ENCODE data around the gene TDP2. TPM values are rescaled to one million over a fixed set of nuclear protein-coding genes. Genes with fewer than 3 reads are reported as not detected.

Gene TDP2
- total and polyA plus RNA-seq, 9 of the 15 experiments (the other 6 are each of a cell fraction or from before 2014, with no cell fraction given), result 27.7 to 60.1 (median 31.8) TPM

DNA sequence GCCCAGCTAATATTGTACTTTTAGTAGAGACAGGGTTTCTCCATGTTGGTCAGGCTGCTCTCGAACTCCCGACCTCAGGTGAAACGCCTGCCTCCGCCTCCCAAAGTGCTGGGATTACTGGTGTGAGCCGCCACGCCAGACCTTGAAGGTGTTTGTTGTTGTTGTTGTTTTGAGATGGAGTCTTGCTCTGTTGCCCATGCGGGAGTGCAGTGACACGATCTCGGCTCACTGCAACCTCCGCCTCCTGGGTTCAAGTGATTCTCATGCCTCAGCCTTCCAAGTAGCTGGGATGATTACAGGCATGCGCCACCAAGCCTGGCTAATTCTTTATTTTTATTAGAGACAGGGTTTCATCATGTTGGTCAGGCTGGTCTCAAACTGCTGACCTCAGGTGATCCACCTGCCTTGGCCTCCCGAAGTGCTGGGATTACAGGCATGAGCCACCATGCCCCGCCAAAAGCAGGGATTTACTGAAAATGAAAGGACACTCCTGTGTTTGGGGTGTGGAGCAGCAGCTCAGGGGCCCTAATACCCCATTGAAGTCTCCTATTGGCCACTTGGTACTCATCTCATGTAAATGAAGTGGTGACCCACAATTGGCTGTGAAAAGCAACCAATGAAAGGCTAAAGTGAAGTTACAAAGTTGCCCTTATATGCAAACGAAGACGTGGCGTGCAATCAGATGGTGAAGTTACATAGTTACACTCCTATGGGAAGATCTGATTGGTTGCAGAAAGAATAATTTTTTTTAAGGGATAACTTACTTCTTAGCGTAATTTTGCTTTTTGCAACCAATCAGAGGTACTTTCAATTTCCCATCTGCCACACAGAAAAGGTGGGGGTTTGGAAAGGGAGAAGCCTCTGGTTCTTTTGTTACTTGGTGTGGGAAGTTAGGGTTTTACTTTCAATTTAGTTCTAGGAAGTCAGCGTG lies 1.6 kb upstream of the TDP2 start (continued):
- TF ChIP-seq, protein P1, sequence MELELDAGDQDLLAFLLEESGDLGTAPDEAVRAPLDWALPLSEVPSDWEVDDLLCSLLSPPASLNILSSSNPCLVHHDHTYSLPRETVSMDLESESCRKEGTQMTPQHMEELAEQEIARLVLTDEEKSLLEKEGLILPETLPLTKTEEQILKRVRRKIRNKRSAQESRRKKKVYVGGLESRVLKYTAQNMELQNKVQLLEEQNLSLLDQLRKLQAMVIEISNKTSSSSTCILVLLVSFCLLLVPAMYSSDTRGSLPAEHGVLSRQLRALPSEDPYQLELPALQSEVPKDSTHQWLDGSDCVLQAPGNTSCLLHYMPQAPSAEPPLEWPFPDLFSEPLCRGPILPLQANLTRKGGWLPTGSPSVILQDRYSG (tag; conservative IDR thresholded peaks at IDR 0.05; ENCODE audit: low read depth), result peak; percentile 78; the same call in 1 of the 2 replicates
- TF ChIP-seq GABPA (tag; conservative IDR thresholded peaks at IDR 0.05; ENCODE audit: low read depth) (0 out of 2 replicates have a peak, but pooled peaks have one; percentile 27), CHCHD3 (CRISPR knock-in tag; IDR thresholded peaks at IDR 0.05) (0 out of 2 replicates have a peak, but pooled peaks have one; percentile 40), SP1 (CRISPR knock-in tag; IDR thresholded peaks at IDR 0.05) (peak; percentile 60)
- TF ChIP-seq, protein P2, sequence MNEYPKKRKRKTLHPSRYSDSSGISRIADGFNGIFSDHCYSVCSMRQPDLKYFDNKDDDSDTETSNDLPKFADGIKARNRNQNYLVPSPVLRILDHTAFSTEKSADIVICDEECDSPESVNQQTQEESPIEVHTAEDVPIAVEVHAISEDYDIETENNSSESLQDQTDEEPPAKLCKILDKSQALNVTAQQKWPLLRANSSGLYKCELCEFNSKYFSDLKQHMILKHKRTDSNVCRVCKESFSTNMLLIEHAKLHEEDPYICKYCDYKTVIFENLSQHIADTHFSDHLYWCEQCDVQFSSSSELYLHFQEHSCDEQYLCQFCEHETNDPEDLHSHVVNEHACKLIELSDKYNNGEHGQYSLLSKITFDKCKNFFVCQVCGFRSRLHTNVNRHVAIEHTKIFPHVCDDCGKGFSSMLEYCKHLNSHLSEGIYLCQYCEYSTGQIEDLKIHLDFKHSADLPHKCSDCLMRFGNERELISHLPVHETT (CRISPR knock-in tag; conservative IDR thresholded peaks at IDR 0.05 in 1 of 2, IDR thresholded peaks at IDR 0.05 in 1 of 2), result peak in 1 of 2 experiments; percentile 95; a peak in 2 of 4 replicates
- TF ChIP-seq, protein P3, sequence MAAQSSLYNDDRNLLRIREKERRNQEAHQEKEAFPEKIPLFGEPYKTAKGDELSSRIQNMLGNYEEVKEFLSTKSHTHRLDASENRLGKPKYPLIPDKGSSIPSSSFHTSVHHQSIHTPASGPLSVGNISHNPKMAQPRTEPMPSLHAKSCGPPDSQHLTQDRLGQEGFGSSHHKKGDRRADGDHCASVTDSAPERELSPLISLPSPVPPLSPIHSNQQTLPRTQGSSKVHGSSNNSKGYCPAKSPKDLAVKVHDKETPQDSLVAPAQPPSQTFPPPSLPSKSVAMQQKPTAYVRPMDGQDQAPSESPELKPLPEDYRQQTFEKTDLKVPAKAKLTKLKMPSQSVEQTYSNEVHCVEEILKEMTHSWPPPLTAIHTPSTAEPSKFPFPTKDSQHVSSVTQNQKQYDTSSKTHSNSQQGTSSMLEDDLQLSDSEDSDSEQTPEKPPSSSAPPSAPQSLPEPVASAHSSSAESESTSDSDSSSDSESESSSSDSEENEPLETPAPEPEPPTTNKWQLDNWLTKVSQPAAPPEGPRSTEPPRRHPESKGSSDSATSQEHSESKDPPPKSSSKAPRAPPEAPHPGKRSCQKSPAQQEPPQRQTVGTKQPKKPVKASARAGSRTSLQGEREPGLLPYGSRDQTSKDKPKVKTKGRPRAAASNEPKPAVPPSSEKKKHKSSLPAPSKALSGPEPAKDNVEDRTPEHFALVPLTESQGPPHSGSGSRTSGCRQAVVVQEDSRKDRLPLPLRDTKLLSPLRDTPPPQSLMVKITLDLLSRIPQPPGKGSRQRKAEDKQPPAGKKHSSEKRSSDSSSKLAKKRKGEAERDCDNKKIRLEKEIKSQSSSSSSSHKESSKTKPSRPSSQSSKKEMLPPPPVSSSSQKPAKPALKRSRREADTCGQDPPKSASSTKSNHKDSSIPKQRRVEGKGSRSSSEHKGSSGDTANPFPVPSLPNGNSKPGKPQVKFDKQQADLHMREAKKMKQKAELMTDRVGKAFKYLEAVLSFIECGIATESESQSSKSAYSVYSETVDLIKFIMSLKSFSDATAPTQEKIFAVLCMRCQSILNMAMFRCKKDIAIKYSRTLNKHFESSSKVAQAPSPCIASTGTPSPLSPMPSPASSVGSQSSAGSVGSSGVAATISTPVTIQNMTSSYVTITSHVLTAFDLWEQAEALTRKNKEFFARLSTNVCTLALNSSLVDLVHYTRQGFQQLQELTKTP (IDR thresholded peaks at IDR 0.05; ENCODE audit: low read depth in 1 of 2, partially characterized antibody in 2 of 2), result peak; percentile 37 to 58
- TF ChIP-seq, protein P4, sequence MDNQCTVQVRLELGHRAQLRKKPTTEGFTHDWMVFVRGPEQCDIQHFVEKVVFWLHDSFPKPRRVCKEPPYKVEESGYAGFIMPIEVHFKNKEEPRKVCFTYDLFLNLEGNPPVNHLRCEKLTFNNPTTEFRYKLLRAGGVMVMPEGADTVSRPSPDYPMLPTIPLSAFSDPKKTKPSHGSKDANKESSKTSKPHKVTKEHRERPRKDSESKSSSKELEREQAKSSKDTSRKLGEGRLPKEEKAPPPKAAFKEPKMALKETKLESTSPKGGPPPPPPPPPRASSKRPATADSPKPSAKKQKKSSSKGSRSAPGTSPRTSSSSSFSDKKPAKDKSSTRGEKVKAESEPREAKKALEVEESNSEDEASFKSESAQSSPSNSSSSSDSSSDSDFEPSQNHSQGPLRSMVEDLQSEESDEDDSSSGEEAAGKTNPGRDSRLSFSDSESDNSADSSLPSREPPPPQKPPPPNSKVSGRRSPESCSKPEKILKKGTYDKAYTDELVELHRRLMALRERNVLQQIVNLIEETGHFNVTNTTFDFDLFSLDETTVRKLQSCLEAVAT (IDR thresholded peaks at IDR 0.05), result peak in 1 of 2 experiments; percentile 75; a peak in 2 of 4 replicates
- TF ChIP-seq, protein P5, sequence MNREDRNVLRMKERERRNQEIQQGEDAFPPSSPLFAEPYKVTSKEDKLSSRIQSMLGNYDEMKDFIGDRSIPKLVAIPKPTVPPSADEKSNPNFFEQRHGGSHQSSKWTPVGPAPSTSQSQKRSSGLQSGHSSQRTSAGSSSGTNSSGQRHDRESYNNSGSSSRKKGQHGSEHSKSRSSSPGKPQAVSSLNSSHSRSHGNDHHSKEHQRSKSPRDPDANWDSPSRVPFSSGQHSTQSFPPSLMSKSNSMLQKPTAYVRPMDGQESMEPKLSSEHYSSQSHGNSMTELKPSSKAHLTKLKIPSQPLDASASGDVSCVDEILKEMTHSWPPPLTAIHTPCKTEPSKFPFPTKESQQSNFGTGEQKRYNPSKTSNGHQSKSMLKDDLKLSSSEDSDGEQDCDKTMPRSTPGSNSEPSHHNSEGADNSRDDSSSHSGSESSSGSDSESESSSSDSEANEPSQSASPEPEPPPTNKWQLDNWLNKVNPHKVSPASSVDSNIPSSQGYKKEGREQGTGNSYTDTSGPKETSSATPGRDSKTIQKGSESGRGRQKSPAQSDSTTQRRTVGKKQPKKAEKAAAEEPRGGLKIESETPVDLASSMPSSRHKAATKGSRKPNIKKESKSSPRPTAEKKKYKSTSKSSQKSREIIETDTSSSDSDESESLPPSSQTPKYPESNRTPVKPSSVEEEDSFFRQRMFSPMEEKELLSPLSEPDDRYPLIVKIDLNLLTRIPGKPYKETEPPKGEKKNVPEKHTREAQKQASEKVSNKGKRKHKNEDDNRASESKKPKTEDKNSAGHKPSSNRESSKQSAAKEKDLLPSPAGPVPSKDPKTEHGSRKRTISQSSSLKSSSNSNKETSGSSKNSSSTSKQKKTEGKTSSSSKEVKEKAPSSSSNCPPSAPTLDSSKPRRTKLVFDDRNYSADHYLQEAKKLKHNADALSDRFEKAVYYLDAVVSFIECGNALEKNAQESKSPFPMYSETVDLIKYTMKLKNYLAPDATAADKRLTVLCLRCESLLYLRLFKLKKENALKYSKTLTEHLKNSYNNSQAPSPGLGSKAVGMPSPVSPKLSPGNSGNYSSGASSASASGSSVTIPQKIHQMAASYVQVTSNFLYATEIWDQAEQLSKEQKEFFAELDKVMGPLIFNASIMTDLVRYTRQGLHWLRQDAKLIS (CRISPR knock-in tag; IDR thresholded peaks at IDR 0.05), result 0 out of 2 replicates have a peak, but pooled peaks have one; percentile 72
- TF ChIP-seq, protein P6, sequence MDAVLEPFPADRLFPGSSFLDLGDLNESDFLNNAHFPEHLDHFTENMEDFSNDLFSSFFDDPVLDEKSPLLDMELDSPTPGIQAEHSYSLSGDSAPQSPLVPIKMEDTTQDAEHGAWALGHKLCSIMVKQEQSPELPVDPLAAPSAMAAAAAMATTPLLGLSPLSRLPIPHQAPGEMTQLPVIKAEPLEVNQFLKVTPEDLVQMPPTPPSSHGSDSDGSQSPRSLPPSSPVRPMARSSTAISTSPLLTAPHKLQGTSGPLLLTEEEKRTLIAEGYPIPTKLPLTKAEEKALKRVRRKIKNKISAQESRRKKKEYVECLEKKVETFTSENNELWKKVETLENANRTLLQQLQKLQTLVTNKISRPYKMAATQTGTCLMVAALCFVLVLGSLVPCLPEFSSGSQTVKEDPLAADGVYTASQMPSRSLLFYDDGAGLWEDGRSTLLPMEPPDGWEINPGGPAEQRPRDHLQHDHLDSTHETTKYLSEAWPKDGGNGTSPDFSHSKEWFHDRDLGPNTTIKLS (IDR thresholded peaks at IDR 0.05; ENCODE audit: borderline replicate concordance, low read depth), result peak; percentile 22; the same call in 1 of the 2 replicates
